GM23338 (cell line): ENCODE data around the gene SEZ6.

ENCODE experiments used
- CREB1 ChIP-seq: fragments of 250-450 bp; sonication (Bioruptor Pico); IDR thresholded peaks from 2 replicates; pipeline ENCODE4 v1.5.0; 2020; ENCODE audit warnings: low read depth, mild to moderate bottlenecking, moderate library complexity
- EZH2 ChIP-seq: fragments of 200-600 bp; sonication (generic); IDR thresholded peaks from one replicate; pipeline ENCODE4 v1.8.0; 2017; ENCODE audit warnings: antibody characterized with exemption, mild to moderate bottlenecking, low read depth; ENCODE audit not compliant: unreplicated experiment
- EZH2phosphoT487 ChIP-seq: fragments of 200-600 bp; sonication (generic); IDR thresholded peaks from one replicate; pipeline ENCODE4 v1.8.1; 2018; ENCODE audit warnings: antibody characterized with exemption; ENCODE audit not compliant: unreplicated experiment
- JUNB ChIP-seq: IDR thresholded peaks from one replicate; pipeline ENCODE4 v1.6.1; 2016; ENCODE audit warnings: antibody characterized with exemption; ENCODE audit not compliant: unreplicated experiment
- NANOG ChIP-seq: IDR thresholded peaks from 2 replicates; pipeline ENCODE4 v1.6.1; 2016; ENCODE audit warnings: antibody characterized with exemption, borderline replicate concordance
- POLR2AphosphoS5 ChIP-seq: IDR thresholded peaks from 2 replicates; pipeline ENCODE4 v1.6.1; 2016; ENCODE audit warnings: antibody characterized with exemption, low read depth
- STAT1 ChIP-seq: IDR thresholded peaks from one replicate; pipeline ENCODE4 v1.6.1; 2016; ENCODE audit warnings: antibody characterized with exemption; ENCODE audit not compliant: unreplicated experiment
- TF ChIP-seq, protein P1 (sequence below): IDR thresholded peaks from 2 replicates; pipeline ENCODE4 v1.6.1; 2016; ENCODE audit warnings: antibody characterized with exemption
- TF ChIP-seq, protein P2 (sequence below), 2 experiments: fragments of 200-600 bp in 1 of 2; sonication (generic) in 1 of 2; conservative IDR thresholded peaks; 2 replicates each; pipeline versions ENCODE4 v1.5.1 to v1.6.1; 2016 to 2017; ENCODE audit warnings: antibody characterized with exemption in 2 of 2, low read depth in 2 of 2, mild to moderate bottlenecking in 2 of 2, moderate library complexity in 1 of 2
- TF ChIP-seq, protein P3 (sequence below): IDR thresholded peaks from one replicate; pipeline ENCODE4 v1.6.1; 2018; ENCODE audit warnings: antibody characterized with exemption; ENCODE audit not compliant: unreplicated experiment

DNA sequence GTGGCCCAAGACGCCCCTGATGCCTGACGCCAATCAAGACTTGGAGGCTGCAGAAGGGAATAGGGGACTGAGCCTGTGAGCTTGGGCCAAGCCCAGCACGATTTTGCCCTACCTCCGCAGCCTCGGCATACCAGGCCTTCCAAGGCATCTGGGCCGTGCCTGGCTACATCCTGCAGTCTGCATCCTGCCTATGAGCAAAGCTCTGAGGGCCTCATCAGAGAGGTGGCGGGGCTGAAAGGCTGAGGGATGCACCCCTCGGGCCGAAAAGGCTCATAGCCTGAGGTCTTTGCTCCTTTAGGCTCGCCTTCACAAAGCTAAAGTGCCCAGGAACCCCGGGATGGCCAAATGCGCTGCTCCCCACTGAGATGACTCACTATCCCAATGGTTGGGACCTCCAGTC, 2.5 kb downstream of the SEZ6 start:
- TF ChIP-seq, protein P1, sequence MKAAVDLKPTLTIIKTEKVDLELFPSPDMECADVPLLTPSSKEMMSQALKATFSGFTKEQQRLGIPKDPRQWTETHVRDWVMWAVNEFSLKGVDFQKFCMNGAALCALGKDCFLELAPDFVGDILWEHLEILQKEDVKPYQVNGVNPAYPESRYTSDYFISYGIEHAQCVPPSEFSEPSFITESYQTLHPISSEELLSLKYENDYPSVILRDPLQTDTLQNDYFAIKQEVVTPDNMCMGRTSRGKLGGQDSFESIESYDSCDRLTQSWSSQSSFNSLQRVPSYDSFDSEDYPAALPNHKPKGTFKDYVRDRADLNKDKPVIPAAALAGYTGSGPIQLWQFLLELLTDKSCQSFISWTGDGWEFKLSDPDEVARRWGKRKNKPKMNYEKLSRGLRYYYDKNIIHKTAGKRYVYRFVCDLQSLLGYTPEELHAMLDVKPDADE: no peak
- TF ChIP-seq, protein P2, sequence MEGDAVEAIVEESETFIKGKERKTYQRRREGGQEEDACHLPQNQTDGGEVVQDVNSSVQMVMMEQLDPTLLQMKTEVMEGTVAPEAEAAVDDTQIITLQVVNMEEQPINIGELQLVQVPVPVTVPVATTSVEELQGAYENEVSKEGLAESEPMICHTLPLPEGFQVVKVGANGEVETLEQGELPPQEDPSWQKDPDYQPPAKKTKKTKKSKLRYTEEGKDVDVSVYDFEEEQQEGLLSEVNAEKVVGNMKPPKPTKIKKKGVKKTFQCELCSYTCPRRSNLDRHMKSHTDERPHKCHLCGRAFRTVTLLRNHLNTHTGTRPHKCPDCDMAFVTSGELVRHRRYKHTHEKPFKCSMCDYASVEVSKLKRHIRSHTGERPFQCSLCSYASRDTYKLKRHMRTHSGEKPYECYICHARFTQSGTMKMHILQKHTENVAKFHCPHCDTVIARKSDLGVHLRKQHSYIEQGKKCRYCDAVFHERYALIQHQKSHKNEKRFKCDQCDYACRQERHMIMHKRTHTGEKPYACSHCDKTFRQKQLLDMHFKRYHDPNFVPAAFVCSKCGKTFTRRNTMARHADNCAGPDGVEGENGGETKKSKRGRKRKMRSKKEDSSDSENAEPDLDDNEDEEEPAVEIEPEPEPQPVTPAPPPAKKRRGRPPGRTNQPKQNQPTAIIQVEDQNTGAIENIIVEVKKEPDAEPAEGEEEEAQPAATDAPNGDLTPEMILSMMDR (conservative IDR thresholded peaks at IDR 0.05; ENCODE audit: low read depth in 2 of 2): no peak
- TF ChIP-seq POLR2AphosphoS5: no peak
- no peak for TF ChIP-seq EZH2
- no peak for TF ChIP-seq NANOG
- no peak for TF ChIP-seq JUNB
- TF ChIP-seq, protein P3, sequence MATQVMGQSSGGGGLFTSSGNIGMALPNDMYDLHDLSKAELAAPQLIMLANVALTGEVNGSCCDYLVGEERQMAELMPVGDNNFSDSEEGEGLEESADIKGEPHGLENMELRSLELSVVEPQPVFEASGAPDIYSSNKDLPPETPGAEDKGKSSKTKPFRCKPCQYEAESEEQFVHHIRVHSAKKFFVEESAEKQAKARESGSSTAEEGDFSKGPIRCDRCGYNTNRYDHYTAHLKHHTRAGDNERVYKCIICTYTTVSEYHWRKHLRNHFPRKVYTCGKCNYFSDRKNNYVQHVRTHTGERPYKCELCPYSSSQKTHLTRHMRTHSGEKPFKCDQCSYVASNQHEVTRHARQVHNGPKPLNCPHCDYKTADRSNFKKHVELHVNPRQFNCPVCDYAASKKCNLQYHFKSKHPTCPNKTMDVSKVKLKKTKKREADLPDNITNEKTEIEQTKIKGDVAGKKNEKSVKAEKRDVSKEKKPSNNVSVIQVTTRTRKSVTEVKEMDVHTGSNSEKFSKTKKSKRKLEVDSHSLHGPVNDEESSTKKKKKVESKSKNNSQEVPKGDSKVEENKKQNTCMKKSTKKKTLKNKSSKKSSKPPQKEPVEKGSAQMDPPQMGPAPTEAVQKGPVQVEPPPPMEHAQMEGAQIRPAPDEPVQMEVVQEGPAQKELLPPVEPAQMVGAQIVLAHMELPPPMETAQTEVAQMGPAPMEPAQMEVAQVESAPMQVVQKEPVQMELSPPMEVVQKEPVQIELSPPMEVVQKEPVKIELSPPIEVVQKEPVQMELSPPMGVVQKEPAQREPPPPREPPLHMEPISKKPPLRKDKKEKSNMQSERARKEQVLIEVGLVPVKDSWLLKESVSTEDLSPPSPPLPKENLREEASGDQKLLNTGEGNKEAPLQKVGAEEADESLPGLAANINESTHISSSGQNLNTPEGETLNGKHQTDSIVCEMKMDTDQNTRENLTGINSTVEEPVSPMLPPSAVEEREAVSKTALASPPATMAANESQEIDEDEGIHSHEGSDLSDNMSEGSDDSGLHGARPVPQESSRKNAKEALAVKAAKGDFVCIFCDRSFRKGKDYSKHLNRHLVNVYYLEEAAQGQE: no peak
- TF ChIP-seq CREB1: no peak
- no peak for TF ChIP-seq STAT1
- TF ChIP-seq EZH2phosphoT487: no peak
